Measurements from ENCODE around the gene SNX24.

DNA sequence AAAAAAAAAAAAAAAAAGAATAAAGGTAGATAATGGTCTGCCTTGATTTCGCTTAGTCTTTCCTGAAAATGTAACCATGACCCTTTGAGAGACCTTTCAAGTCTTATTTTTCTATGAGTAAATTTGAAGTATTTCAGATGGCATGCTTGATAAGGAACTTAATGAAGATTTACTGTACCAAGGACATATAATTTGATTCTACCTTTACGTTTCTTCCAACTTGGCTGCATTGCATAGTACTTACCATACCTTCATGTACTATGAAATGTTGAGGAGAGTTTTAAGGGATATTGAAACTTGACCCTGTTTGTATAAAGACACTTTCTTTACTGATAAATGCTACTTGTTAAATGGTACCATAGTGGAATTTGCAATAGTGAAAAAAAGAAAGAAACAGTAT, 35.0 kb upstream of the SNX24 start:
- TF ChIP-seq, protein P1, sequence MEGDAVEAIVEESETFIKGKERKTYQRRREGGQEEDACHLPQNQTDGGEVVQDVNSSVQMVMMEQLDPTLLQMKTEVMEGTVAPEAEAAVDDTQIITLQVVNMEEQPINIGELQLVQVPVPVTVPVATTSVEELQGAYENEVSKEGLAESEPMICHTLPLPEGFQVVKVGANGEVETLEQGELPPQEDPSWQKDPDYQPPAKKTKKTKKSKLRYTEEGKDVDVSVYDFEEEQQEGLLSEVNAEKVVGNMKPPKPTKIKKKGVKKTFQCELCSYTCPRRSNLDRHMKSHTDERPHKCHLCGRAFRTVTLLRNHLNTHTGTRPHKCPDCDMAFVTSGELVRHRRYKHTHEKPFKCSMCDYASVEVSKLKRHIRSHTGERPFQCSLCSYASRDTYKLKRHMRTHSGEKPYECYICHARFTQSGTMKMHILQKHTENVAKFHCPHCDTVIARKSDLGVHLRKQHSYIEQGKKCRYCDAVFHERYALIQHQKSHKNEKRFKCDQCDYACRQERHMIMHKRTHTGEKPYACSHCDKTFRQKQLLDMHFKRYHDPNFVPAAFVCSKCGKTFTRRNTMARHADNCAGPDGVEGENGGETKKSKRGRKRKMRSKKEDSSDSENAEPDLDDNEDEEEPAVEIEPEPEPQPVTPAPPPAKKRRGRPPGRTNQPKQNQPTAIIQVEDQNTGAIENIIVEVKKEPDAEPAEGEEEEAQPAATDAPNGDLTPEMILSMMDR (conservative IDR thresholded peaks at IDR 0.05) = no peak
- no peak for TF ChIP-seq EZH2 (IDR thresholded peaks at IDR 0.05; ENCODE audit: low read depth)

Measured in PC-9 (cell line).